ENCODE data around the gene FRY. TPM values are rescaled to one million over a fixed set of nuclear protein-coding genes. Genes with fewer than 3 reads are reported as not detected.
"Not testable (repeated sequence)": the region's sequence is repeated elsewhere in the genome, so short reads cannot be mapped to it uniquely, and the experiment has no call there.

The FRY gene
- 0.27 and 0.74 TPM in 2 replicates for total RNA-seq (2014; rRNA removed; shearing (Covaris generic))

DNA sequence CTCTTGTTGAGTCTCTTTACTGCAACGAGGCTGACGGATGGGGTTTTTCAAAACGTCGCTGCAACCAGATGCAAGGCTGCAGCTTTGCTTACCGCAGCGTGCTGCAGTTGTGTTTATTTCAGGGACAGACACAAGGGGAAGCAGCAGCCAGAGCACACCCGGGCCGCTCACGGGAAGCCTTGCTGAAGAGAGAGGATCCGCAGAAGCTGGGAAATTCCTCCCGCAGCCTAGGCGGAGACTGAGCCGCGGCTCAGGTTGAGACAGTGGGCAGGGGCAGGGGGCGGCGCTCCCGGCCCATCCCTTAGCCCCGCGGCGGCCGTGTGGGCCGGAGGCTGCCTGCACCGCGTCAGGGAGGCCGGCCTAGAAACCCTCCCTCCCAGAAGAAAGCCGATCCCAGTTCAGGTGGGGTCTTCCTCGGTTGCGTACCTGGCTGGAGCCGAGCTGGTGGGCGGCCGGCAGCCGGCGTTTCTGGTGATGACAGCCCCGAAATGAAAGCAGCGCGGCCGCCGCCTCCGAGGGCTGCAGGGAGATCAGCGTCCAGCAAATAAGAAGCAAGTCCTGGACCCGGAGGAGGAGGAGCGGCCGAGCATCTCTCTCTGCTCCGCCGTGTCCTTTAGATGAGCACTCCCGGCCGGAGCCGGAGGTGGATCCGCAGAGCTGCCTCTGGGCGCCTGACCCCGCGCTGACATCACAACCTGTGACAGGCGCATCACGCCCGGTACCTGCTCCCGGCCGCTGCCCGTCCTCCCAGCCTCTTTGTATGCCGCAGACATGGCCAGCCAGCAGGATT lies at the start of gene FRY:
Gene FRY (plus strand): TSS at position 750 of the 790 bp plus-strand sequence. CDS start 22 bp downstream, at position 772.
- peak; percentile 42 for DNase-seq (ENCODE audit: low read depth)

DNA sequence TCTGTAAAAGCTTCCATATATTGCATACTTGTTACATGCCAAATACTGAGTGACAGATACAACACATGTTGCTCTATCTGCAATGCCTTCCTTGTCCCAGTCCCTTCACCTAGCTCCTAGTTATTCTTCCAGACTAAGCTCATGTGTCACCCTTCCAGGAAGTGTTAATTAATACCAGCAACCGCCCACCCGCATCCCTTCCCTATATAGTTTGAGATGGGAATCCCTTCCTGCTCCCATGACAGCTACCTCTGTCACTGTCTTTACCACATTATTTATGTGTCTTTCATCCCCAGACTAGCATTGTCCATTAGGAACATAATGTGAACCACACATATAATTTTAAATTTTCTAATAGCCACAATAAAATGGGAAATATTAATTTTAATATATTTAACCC lies 49.5 kb upstream of the FRY start:
- peak; percentile 33 for DNase-seq (ENCODE audit: low read depth)

- DNase-seq (ENCODE audit: low read depth) = peak; percentile 91
These were observed 49.0 kb upstream of the FRY start for GRCh38 chr13:31982540-31982939.

DNA sequence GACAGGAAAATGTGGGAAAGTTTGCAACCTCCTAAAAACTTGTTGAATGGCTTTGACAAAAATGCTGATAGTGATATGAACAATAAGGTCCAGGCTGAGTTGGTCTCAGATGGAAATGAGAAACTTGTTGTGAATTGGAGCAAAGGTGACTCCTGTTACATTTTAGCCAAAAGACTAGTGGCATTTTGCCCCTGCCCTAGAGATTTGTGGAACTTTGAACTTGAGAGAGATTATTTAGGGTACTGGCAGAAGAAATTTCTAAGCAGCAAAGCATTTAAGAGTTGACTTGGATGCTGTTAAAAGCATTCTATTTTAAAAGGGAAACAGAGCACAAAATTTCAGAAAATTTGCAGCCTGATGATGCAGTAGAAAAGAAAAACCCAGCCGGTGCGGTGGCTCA lies 47.9 kb upstream of the FRY start:
- not testable (repeated sequence) for DNase-seq (ENCODE audit: low read depth)

GRCh38 chr13:31984388-31984787 lies 47.2 kb upstream of the FRY start:
- DNase-seq (ENCODE audit: low read depth) = not testable (repeated sequence)

- DNase-seq (ENCODE audit: low read depth) = no peak
These were observed 44.7 kb upstream of the FRY start for GRCh38 chr13:31986676-31987470.

GRCh38 chr13:31987535-31988170 lies 43.9 kb upstream of the FRY start:
- no peak for DNase-seq (ENCODE audit: low read depth)

DNA sequence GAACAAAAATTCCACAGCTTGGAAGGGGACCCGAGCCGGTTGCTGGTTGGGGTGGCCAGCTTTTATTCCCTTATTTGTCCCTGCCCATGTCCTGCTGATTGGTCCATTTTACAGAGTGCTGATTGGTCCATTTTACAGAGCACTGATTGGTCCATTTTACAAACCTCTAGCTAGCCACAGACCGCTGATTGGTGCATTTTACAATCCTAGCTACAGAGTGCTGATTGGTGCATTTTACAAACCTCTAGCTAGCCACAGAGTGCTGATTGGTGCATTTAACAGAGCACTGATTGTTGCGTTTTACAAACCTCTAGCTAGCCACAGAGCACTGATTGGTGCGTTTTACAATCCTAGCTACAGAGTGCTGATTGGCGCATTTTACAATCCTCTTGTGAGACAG lies 37.2 kb upstream of the FRY start:
- DNase-seq (ENCODE audit: low read depth) = not testable (repeated sequence)

- DNase-seq (ENCODE audit: low read depth) = no peak
These were observed 35.0 kb upstream of the FRY start for GRCh38 chr13:31996601-31997000.

DNA sequence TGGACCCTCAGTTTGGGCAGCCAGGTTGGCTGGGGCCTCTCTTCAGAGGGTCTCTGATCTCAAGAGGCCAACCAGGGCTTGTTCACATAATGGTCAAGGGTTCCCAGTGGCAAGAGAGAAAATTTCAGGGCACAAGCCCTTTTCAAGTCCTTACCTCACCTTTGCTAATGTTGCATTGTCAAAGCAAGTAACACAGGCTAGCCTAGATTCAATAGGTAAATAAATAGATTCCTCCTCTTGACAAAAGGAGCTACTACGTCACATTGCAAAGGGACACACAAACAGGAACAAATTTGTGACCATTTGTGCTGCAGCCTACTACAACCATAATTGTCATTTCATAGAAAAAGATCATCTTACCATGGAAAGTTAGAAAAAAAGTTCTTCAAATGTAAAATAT lies 33.9 kb upstream of the FRY start:
- no peak for DNase-seq (ENCODE audit: low read depth)

DNA sequence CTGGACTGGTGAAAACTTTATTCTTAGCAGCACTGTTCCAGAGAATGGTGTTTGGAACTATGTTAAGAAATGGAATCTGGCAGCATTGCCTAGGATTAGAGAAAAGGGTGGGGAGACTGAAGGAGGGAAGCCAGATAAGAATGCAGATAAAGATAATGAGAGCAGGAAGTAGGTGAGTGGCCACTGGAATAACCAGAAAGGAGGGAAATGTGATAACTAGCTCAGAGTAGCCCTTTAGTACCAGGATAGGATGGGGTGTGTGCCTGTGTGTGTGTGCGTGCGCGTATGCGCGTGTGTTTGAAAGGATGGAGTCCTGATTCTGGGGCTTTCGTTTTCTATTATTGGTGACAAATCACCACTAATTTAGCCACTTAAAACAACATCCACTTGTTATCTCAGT lies 33.4 kb upstream of the FRY start:
- DNase-seq (ENCODE audit: low read depth) = no peak

DNA sequence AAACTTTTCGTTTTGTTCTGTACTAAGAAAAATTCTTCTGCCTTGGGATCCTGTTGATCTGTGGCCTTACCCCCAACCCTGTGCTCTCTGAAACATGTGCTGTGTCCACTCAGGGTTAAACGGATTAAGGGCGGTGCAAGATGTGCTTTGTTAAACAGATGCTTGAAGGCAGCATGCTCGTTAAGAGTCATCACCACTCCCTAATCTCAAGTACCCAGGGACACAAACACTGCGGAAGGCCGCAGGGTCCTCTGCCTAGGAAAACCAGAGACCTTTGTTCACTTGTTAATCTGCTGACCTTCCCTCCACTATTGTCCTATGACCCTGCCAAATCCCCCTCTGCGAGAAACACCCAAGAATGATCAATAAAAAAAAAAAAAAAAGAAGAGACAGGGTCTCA lies 30.8 kb upstream of the FRY start:
- DNase-seq (ENCODE audit: low read depth) = not testable (repeated sequence)

- DNase-seq (ENCODE audit: low read depth) = no peak
These were observed 30.3 kb upstream of the FRY start for GRCh38 chr13:32001154-32001768.

GRCh38 chr13:32001769-32002168 lies 29.8 kb upstream of the FRY start:
- no peak for DNase-seq (ENCODE audit: low read depth)

- DNase-seq (ENCODE audit: low read depth) = no peak
These were observed 28.7 kb upstream of the FRY start for GRCh38 chr13:32002873-32003272.

- DNase-seq (ENCODE audit: low read depth) = no peak
These were observed 24.1 kb upstream of the FRY start for GRCh38 chr13:32007494-32007893.

DNA sequence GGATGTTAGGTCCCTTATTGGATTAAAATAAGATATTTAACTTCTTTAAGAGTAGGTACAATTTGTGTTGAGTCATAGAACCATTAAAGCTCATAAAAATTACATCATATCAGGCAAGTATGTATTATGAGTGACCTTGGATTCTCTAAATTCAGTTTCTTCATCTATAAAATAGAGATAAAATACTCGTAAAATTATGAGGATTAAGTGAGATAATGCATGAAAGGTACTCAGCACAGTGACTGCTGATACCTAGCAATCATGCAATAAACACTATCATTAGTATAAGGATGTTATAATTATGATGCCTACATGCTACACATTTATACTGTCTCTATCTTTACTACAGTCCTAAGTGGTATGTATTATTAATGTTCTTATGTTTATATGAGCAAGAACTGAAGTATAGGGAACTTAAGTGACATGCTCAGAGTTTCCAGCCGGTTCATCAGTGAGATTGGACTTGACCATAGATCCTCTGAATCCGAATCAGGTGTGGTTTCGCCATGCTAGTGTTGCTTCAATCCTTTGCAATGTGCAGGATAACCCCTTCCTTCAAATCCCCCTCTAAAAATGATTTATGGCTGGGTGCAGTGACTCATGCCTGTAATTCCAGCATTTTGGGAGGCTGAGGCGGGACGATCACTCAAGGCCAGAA lies 22.9 kb upstream of the FRY start:
- no peak for DNase-seq (ENCODE audit: low read depth)

DNA sequence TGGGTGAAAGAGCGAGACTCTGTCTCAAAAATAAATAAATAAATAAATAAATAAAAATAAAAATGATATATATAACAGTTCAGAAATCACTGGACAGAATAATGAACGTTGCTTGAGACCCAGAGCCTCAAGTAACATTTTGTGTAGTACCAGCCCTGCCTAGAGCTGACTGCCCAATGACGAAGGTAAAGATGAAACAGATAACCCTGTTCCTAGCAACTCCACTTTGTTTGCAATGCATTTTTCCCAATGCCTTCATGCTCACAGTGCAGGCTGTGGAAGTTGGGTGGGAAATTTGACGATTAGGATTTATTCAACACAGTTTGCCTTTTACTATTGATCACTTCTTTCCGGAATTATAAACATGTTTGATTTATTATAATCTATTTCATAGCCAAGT lies 22.2 kb upstream of the FRY start:
- DNase-seq (ENCODE audit: low read depth) = no peak

DNA sequence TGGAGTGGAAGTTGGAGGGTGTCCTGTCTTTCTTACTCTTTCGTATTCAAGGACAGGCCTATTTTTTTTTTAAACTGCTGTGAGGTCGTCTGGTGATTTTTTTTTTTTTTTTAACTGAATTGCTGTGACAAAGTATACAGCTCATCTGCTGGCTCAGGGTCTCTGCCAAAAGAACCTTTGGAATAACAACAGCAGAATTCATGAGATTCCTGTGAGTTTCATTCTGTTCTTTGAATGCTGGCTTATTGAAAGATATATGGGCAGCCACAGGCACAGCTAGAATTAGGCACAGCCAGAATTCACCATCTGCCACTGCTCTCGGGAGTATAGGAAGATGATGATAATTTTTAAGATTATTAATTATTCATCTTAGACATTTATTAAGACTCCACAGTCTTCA lies 21.4 kb upstream of the FRY start:
- DNase-seq (ENCODE audit: low read depth) = no peak

DNA sequence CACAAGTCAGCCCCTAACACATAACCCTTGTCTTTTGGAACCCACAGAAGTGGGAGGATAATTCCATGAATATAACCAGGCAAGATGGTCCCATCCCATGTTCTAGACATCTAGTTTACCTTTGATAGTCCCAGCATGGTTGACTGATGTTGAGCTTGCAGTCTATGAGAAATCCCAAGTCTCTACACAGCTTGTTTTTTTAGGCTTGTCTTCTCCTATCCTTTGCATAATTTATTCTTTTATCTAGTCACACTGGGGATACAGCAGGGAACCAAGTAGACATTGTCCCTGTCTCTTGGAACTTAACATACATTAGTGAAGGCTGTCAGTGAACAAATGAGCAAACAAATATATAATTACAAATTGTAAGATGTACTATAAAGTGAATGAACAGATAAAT lies 19.6 kb upstream of the FRY start:
- no peak for DNase-seq (ENCODE audit: low read depth)

DNA sequence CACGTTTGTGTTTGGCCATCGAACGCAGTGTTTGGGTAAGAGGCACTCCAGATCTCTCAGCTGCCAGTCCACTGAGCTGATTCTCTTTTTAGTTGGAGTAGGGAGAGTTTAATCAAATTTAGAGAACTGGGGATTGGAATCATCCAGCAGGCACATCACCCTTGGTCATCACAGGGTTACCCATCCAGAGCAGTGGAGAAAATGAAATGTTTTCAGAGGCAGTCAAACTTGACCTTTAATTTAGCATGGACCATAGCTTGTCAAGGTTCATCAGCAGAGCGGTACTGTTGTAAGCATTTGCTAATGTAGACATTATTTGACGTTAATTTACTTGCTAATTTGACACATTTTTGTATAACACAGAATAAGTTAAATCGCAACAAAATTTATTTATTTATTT lies 18.4 kb upstream of the FRY start:
- DNase-seq (ENCODE audit: low read depth) = no peak

GRCh38 chr13:32016119-32016518 lies 15.5 kb upstream of the FRY start:
- no peak for DNase-seq (ENCODE audit: low read depth)

Measured in Daoy (cell line).